DND-41 (cell line): ENCODE data around the gene GANAB.

ENCODE experiments used
- ATAC-seq: fragments of 200-7000 bp; cut with Tn5 transposase; 3 replicates; pipeline ENCODE4 v1.9.1; 2021; ENCODE audit warnings: low read depth; ENCODE audit not compliant: insufficient read depth
- DNase-seq: peaks from one replicate; pipeline ENCODE4 v3.0.0-alpha.2; 2020
- H2AFZ ChIP-seq: 2 replicates; pipeline ENCODE4 v1.6.0; 2012; ENCODE audit warnings: low read depth, low read length
- H3K27ac ChIP-seq: 2 replicates; pipeline ENCODE4 v1.5.1; 2012; ENCODE audit warnings: low read length, inconsistent platforms
- H3K27me3 ChIP-seq: fragments of 200-600 bp; sonication (generic); 2 replicates; pipeline ENCODE4 v1.6.0; 2012; ENCODE audit warnings: low read length, mild to moderate bottlenecking, inconsistent platforms; ENCODE audit not compliant: insufficient read depth, poor library complexity
- H3K36me3 ChIP-seq: 2 replicates; pipeline ENCODE4 v1.5.1; 2012; ENCODE audit warnings: low read length, inconsistent platforms; ENCODE audit not compliant: insufficient read depth
- H3K4me1 ChIP-seq: 2 replicates; pipeline ENCODE4 v1.5.1; 2012; ENCODE audit warnings: mild to moderate bottlenecking, low read length; ENCODE audit not compliant: insufficient read depth
- H3K4me2 ChIP-seq: 2 replicates; pipeline ENCODE4 v1.6.0; 2012; ENCODE audit warnings: mild to moderate bottlenecking, moderate library complexity, low read length, inconsistent platforms; ENCODE audit not compliant: insufficient read depth
- H3K4me3 ChIP-seq, 2 experiments: fragments of 200-600 bp in 1 of 2; shearing (Covaris generic) in 1 of 2; 2 replicates each; pipeline ENCODE4 v1.5.1; 2012 to 2016; ENCODE audit warnings: inconsistent platforms in 2 of 2, low read length in 2 of 2, mild to moderate bottlenecking in 2 of 2, low read depth in 1 of 2, moderate library complexity in 1 of 2
- H3K79me2 ChIP-seq: 2 replicates; pipeline ENCODE4 v1.6.0; 2012; ENCODE audit warnings: low read length, inconsistent platforms; ENCODE audit not compliant: insufficient read depth
- H3K9ac ChIP-seq: 2 replicates; pipeline ENCODE4 v1.6.0; 2012; ENCODE audit warnings: low read depth, mild to moderate bottlenecking, inconsistent platforms, low read length, moderate library complexity
- H3K9me3 ChIP-seq: 2 replicates; pipeline ENCODE4 v1.5.1; 2012; ENCODE audit warnings: low read length, moderate library complexity, mild to moderate bottlenecking, inconsistent platforms; ENCODE audit not compliant: insufficient read depth, severe bottlenecking
- H4K20me1 ChIP-seq: 2 replicates; pipeline ENCODE4 v1.6.0; 2012; ENCODE audit warnings: low read length; ENCODE audit not compliant: insufficient read depth
- EZH2 ChIP-seq: IDR thresholded peaks from 3 replicates; pipeline ENCODE4 v1.6.1; 2012; ENCODE audit warnings: borderline replicate concordance, low read depth, mild to moderate bottlenecking, moderate library complexity, low read length, inconsistent platforms; ENCODE audit not compliant: severe bottlenecking
- TF ChIP-seq, protein P1 (sequence below): IDR thresholded peaks from 2 replicates; pipeline ENCODE4 v1.5.1; 2012; ENCODE audit warnings: borderline replicate concordance, low read length, moderate library complexity, mild to moderate bottlenecking; ENCODE audit not compliant: poor library complexity, severe bottlenecking; ENCODE audit errors: extremely low read depth

Gene GANAB

DNA sequence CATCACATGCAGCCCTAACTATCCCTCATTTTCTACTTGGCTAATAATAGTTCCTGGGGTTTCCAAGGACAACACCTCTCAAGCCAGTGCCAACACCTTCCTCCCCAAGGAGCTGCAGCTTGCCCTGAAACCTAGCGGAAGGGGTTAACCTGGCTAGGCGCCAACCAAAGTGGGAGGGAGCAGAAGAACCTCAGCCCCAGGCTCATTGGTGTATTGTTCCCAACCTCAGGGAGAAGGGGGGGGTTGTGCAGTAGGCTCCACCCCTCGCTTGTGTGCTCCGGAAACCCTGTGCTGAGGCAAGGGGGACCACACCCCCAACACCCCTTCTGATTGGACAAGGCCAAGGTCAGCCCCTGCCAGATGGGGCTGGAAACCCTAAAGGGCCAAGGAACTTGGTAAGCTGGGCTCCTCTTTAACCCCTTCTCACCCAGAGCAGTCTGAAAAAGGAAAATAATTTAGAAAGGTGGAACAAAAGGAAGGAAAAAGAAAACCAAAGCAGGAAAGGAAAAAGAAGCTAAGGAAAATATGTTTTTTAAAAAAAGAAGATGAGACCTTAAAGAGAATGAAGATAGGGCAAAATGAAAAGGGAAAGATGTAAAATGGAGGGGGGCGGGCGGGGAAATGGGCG lies 47.2 kb downstream of the GANAB start:
- H3K4me2 ChIP-seq: peak overlapping the region; percentile 96
- H3K9ac ChIP-seq: peak overlapping the region; percentile 97
- peaks cover 72% of the 10 kb centered on the region for H3K36me3 ChIP-seq
- peak overlapping the region; percentile 69; a peak in 3 of 4 replicates for H3K4me3 ChIP-seq
- DNase-seq: peak; percentile 99
- peaks cover 38% of the 10 kb centered on the region for H4K20me1 ChIP-seq
- peak; percentile 77 for ATAC-seq
- peaks cover 54% of the 10 kb centered on the region for H3K79me2 ChIP-seq
- TF ChIP-seq, protein P1, sequence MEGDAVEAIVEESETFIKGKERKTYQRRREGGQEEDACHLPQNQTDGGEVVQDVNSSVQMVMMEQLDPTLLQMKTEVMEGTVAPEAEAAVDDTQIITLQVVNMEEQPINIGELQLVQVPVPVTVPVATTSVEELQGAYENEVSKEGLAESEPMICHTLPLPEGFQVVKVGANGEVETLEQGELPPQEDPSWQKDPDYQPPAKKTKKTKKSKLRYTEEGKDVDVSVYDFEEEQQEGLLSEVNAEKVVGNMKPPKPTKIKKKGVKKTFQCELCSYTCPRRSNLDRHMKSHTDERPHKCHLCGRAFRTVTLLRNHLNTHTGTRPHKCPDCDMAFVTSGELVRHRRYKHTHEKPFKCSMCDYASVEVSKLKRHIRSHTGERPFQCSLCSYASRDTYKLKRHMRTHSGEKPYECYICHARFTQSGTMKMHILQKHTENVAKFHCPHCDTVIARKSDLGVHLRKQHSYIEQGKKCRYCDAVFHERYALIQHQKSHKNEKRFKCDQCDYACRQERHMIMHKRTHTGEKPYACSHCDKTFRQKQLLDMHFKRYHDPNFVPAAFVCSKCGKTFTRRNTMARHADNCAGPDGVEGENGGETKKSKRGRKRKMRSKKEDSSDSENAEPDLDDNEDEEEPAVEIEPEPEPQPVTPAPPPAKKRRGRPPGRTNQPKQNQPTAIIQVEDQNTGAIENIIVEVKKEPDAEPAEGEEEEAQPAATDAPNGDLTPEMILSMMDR: no peak
- no peak for TF ChIP-seq EZH2
- H3K27me3 ChIP-seq: no peaks in the 10 kb centered on the region
- peaks cover 59% of the 10 kb centered on the region for H3K4me1 ChIP-seq
- H2AFZ ChIP-seq: no peak overlapping the region
- no peaks in the 10 kb centered on the region for H3K9me3 ChIP-seq
- H3K27ac ChIP-seq: peak overlapping the region; percentile 92

DNA sequence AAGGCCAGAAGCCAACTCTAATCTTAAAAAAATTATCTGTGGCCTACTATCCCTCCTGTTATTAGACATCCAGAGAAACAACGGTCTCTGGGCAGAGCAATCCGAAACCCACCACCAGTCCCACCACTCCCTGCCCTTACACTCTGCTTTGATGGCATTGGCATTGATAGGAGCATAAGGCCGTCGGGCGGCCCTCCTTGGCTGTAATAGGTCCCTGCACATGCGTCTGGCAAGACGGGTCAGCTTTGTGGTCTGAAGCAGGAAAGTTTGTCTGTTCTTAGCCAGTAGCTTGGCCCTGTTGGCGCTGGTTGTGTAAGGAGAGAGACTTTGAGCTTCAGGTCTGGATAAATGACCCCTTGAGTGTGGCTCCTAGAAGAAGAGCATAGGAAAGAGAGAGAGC lies 51.3 kb downstream of the GANAB start:
- Histone ChIP-seq H3K4me3 (no peak overlapping the region), H3K4me2 (no peak overlapping the region), H3K79me2 (peaks cover 55% of the 10 kb centered on the region), H3K4me1 (peaks cover 77% of the 10 kb centered on the region), H3K36me3 (peaks cover 70% of the 10 kb centered on the region), H4K20me1 (peaks cover 38% of the 10 kb centered on the region), H3K27me3 (no peaks in the 10 kb centered on the region), H3K27ac (no peak overlapping the region), H2AFZ (no peak overlapping the region), H3K9ac (no peak overlapping the region), H3K9me3 (no peaks in the 10 kb centered on the region)
- TF ChIP-seq, protein P1: no peak
- no peak for TF ChIP-seq EZH2
- ATAC-seq (no peak), DNase-seq (no peak)

DNA sequence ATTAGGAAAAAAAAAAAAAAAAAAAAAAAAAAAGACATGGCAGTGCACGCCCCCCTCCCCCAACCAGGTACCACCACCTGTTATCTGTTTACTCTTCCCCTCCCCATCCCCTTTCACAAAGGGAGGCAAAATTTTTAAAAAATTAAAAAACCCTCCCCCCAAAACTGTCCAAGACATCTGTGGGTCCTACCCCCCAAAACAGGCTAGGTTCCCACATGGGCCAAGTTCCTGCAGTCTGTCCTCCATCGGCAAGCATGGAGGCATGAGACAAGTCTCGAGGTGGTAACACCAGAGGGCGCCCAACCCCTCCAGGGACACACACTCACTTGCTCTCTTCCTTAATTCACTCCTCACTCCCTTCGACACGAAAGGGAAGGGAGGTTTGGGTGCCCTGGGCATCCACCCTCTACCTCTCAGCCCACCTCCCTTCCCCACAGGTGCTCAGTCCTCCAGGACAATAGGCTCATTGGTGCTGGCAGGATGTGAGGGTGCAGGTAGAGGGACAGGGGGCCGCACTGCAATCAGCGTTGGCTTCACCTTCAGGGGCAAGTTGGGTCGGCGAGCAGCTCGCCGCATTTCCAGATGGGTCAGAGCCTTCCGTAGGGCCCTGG lies 52.9 kb downstream of the GANAB start:
- DNase-seq: peak; percentile 82
- peaks cover 52% of the 10 kb centered on the region for H3K79me2 ChIP-seq
- peak overlapping the region; percentile 95 for H3K4me2 ChIP-seq
- H3K4me1 ChIP-seq: peaks cover 69% of the 10 kb centered on the region
- peaks cover 28% of the 10 kb centered on the region for H4K20me1 ChIP-seq
- no peak overlapping the region for H2AFZ ChIP-seq
- H3K9me3 ChIP-seq: no peaks in the 10 kb centered on the region
- H3K36me3 ChIP-seq: peaks cover 63% of the 10 kb centered on the region
- ATAC-seq: peak; percentile 31
- peak overlapping the region; percentile 25; the same call in 1 of the 2 replicates for H3K27ac ChIP-seq
- H3K9ac ChIP-seq: peak overlapping the region; percentile 66
- H3K4me3 ChIP-seq: no peak overlapping the region
- no peak for TF ChIP-seq EZH2
- TF ChIP-seq, protein P1: peak; percentile 90
- H3K27me3 ChIP-seq: no peaks in the 10 kb centered on the region
